ENCODE results near the gene CYP2A7.
A peak's percentile ranks its signal among the peaks of the same experiment; 100 is the strongest.
"Not testable (repeated sequence)": the region's sequence is repeated elsewhere in the genome, so short reads cannot be mapped to it uniquely, and the experiment has no call there.

CYP2A7 gene

GRCh38 chr19:40899964-40900363 lies 17.9 kb upstream of the CYP2A7 start:
- not testable (repeated sequence) for DNase-seq (ENCODE audit: low spot score)

GRCh38 chr19:40896843-40897789 lies 15.1 kb upstream of the CYP2A7 start:
- DNase-seq (ENCODE audit: low spot score) = not testable (repeated sequence)

- no peak for DNase-seq (ENCODE audit: low spot score)
Observed at GRCh38 chr19:40896418-40896796, 14.4 kb upstream of the CYP2A7 start.

- DNase-seq (ENCODE audit: low spot score) = no peak
Observed at GRCh38 chr19:40893112-40893511, 11.1 kb upstream of the CYP2A7 start.

- DNase-seq (ENCODE audit: low spot score) = no peak
Observed at GRCh38 chr19:40889366-40889765, 7.3 kb upstream of the CYP2A7 start.

- DNase-seq (ENCODE audit: low spot score) = no peak
Observed at GRCh38 chr19:40888191-40888590, 6.2 kb upstream of the CYP2A7 start.

GRCh38 chr19:40884187-40884931 lies 2.3 kb upstream of the CYP2A7 start:
- not testable (repeated sequence) for DNase-seq (ENCODE audit: low spot score)

GRCh38 chr19:40879349-40879748 lies 2.7 kb downstream of the CYP2A7 start:
- not testable (repeated sequence) for DNase-seq (ENCODE audit: low spot score)

- DNase-seq (ENCODE audit: low spot score) = not testable (repeated sequence)
Observed at GRCh38 chr19:40875526-40875951, 6.5 kb downstream of the CYP2A7 start.

- not testable (repeated sequence) for DNase-seq (ENCODE audit: low spot score)
Observed at GRCh38 chr19:40874874-40875273, 7.2 kb downstream of the CYP2A7 start.

GRCh38 chr19:40873873-40874272 lies 8.2 kb downstream of the CYP2A7 start:
- DNase-seq (ENCODE audit: low spot score) = not testable (repeated sequence)

- no peak for DNase-seq (ENCODE audit: low spot score)
Observed at GRCh38 chr19:40872209-40872608, 9.8 kb downstream of the CYP2A7 start.

GRCh38 chr19:40867701-40868100 lies 14.3 kb downstream of the CYP2A7 start:
- DNase-seq (ENCODE audit: low spot score) = no peak

GRCh38 chr19:40864739-40865496 lies 17.1 kb downstream of the CYP2A7 start:
- DNase-seq (ENCODE audit: low spot score) = not testable (repeated sequence)

GRCh38 chr19:40862785-40863184 lies 19.2 kb downstream of the CYP2A7 start:
- DNase-seq (ENCODE audit: low spot score) = peak; percentile 14

- DNase-seq (ENCODE audit: low spot score) = no peak
Observed at GRCh38 chr19:40862333-40862732, 19.7 kb downstream of the CYP2A7 start.

GRCh38 chr19:40858109-40858508 lies 23.9 kb downstream of the CYP2A7 start:
- no peak for DNase-seq (ENCODE audit: low spot score)

- DNase-seq (ENCODE audit: low spot score) = not testable (repeated sequence)
Observed at GRCh38 chr19:40852467-40853152, 29.4 kb downstream of the CYP2A7 start.

GRCh38 chr19:40850277-40850676 lies 31.8 kb downstream of the CYP2A7 start, which contains the start of gene CYP2A6:
CYP2A6 (minus strand) TSS chr19:40850447; CDS start chr19:40850426, 21 bp downstream.
- DNase-seq (ENCODE audit: low spot score) = not testable (repeated sequence)

GRCh38 chr19:40846722-40847121 lies 35.3 kb downstream of the CYP2A7 start:
- DNase-seq (ENCODE audit: low spot score) = not testable (repeated sequence)

GRCh38 chr19:40843653-40844052 lies 38.4 kb downstream of the CYP2A7 start:
- not testable (repeated sequence) for DNase-seq (ENCODE audit: low spot score)
